B cell (primary cell): ENCODE data around the gene WFDC10B. TPM values are rescaled to one million over a fixed set of nuclear protein-coding genes. Genes with fewer than 3 reads are reported as not detected.

ENCODE experiments used
- ATAC-seq: fragments of 200-7000 bp; cut with Tn5 transposase; one replicate; pipeline ENCODE4 v1.10.0; 2021; ENCODE audit warnings: low read depth, mild to moderate bottlenecking, moderate number of reproducible peaks, moderate library complexity
- CTCF ChIA-PET: fragments of 350-600 bp; sonication (Branson Sonifier 250); formaldehyde crosslinking; loops from one replicate; lab custom pipeline; 2021; ENCODE audit warnings: antibody characterized with exemption, inconsistent platforms; lab: Charles Lee
- POLR2A ChIA-PET: fragments of 350-600 bp; sonication (Branson Sonifier 250); formaldehyde crosslinking; loops from one replicate; lab custom pipeline; 2021; ENCODE audit warnings: antibody characterized with exemption; lab: Charles Lee
- DNase-seq: peaks from one replicate; pipeline ENCODE4 v3.0.0; 2013
- H2AFZ ChIP-seq: 2 replicates; pipeline ENCODE4 v1.6.1; 2012; ENCODE audit warnings: mild to moderate bottlenecking, low read depth, low read length; ENCODE audit not compliant: insufficient read depth, poor library complexity, severe bottlenecking
- H3K27ac ChIP-seq, 2 donors: 1 replicate in 1 of 2; 2 replicates in 1 of 2; pipeline ENCODE4 v1.5.1; 2012 to 2013; ENCODE audit warnings: low read length in 2 of 2, mild to moderate bottlenecking in 2 of 2, moderate library complexity in 1 of 2
- H3K27me3 ChIP-seq, 4 experiments: fragments of 200-600 bp in 1 of 4; sonication (generic) in 1 of 4; replicated peaks in 1 of 4; 1 replicate in 2 of 4; 2 replicates in 2 of 4; pipeline versions ENCODE4 v1.6.1 to v1.7.0; 2013 to 2016; ENCODE audit warnings: low read length in 3 of 4, mild to moderate bottlenecking in 2 of 4, mixed read lengths in 1 of 4, moderate library complexity in 1 of 4; ENCODE audit not compliant: insufficient read depth in 4 of 4, control insufficient read depth in 3 of 4; ENCODE audit errors: control extremely low read depth in 1 of 4
- H3K36me3 ChIP-seq, 2 experiments: replicated peaks in 1 of 2; 1 replicate in 1 of 2; 2 replicates in 1 of 2; pipeline versions ENCODE4 v1.6.1 to v1.7.1; 2013; ENCODE audit warnings: low read length in 1 of 2; ENCODE audit not compliant: insufficient read depth in 2 of 2, control insufficient read depth in 1 of 2; ENCODE audit errors: control extremely low read depth in 1 of 2, extremely low read depth in 1 of 2
- H3K4me1 ChIP-seq, 2 donors: fragments of 200-600 bp in 1 of 2; sonication (generic) in 1 of 2; 1 replicate in 1 of 2; 2 replicates in 1 of 2; pipeline versions ENCODE4 v1.5.1 to v1.6.1; 2013 to 2017; ENCODE audit warnings: low read length in 2 of 2; ENCODE audit not compliant: control insufficient read depth in 2 of 2, insufficient read depth in 2 of 2
- H3K4me2 ChIP-seq: replicated peaks from 2 replicates; pipeline ENCODE3; 2012; ENCODE audit warnings: mild to moderate bottlenecking, low read depth, low read length; ENCODE audit not compliant: poor library complexity, severe bottlenecking
- H3K4me3 ChIP-seq, 5 experiments: fragments of 200-600 bp in 1 of 5; sonication (generic) in 1 of 5; 1 replicate in 3 of 5; 2 replicates in 2 of 5; pipeline versions ENCODE4 v1.5.1 to v1.7.0; 2011 to 2016; ENCODE audit warnings: low read length in 4 of 5, mild to moderate bottlenecking in 4 of 5, low read depth in 2 of 5, control low read depth in 1 of 5, moderate library complexity in 1 of 5; ENCODE audit not compliant: insufficient read depth in 1 of 5; ENCODE audit errors: control extremely low read depth in 1 of 5, extremely low read depth in 1 of 5
- H3K79me2 ChIP-seq: fragments of 200-600 bp; sonication (generic); one replicate; pipeline ENCODE4 v1.6.0; 2016; ENCODE audit warnings: low read length; ENCODE audit not compliant: control insufficient read depth, insufficient read depth
- H3K9ac ChIP-seq: fragments of 200-600 bp; sonication (generic); 2 replicates; pipeline ENCODE4 v1.6.1; 2017; ENCODE audit warnings: mild to moderate bottlenecking, low read length, moderate library complexity
- H3K9me3 ChIP-seq, 3 donors: one replicate each; pipeline versions ENCODE4 v1.6.1 to v1.7.1; 2013; ENCODE audit warnings: low read length in 2 of 3; ENCODE audit not compliant: control insufficient read depth in 2 of 3, insufficient read depth in 1 of 3; ENCODE audit errors: control extremely low read depth in 1 of 3
- H4K20me1 ChIP-seq: 2 replicates; pipeline ENCODE4 v1.6.0; 2012; ENCODE audit warnings: mild to moderate bottlenecking, low read length; ENCODE audit not compliant: insufficient read depth, control insufficient read depth, poor library complexity, severe bottlenecking
- H3K27ac Mint-ChIP-seq: one replicate; pipeline ENCODE4 v1.8.0; 2021; ENCODE audit warnings: mixed read lengths
- H3K27me3 Mint-ChIP-seq: one replicate; pipeline ENCODE4 v1.8.0; 2021; ENCODE audit warnings: mixed read lengths
- H3K4me1 Mint-ChIP-seq: one replicate; pipeline ENCODE4 v1.8.0; 2021; ENCODE audit warnings: mixed read lengths
- H3K4me3 Mint-ChIP-seq: one replicate; pipeline ENCODE4 v1.8.0; 2021; ENCODE audit warnings: mixed read lengths
- H3K9me3 Mint-ChIP-seq: one replicate; pipeline ENCODE4 v1.8.0; 2022; ENCODE audit warnings: mixed read lengths; ENCODE audit not compliant: insufficient read depth
- EZH2 ChIP-seq: IDR thresholded peaks from 2 replicates; pipeline ENCODE4 v1.6.1; 2012; ENCODE audit warnings: borderline replicate concordance, low read depth, mild to moderate bottlenecking, moderate library complexity, low read length; ENCODE audit not compliant: insufficient read depth, poor library complexity, severe bottlenecking
- WGBS: methylation state at CpG from one replicate; pipeline ENCODE4 v1.1.5; 2013; ENCODE audit warnings: missing lambda C conversion rate; ENCODE audit not compliant: insufficient coverage; 5-methylcytosine and 5-hydroxymethylcytosine counted together
- intact Hi-C: fragments of 100-400 bp; cut with micrococcal nuclease; formaldehyde crosslinking; loops from one replicate; pipeline ENCODE4 v1.10.0; 2022
- polyA plus RNA-seq: library from polyadenylated mRNA; depleted of rRNA; stranded (reverse); fragments of >200 nt; gene quantifications from 2 replicates; pipeline ENCODE4 v1.2.3, GENCODE V29; 2012
- total RNA-seq, 2 donors: library from RNA; stranded (reverse); fragments of 120-200 nt in 1 of 2; gene quantifications; 1 replicate in 1 of 2; 2 replicates in 1 of 2; pipeline versions ENCODE4 v1.2.3 to v1.2.4, GENCODE V29; 2013 to 2022
- TF ChIP-seq, protein P1 (sequence below): fragments of 200-600 bp; IDR thresholded peaks from one replicate; pipeline ENCODE4 v1.8.0; 2022; ENCODE audit warnings: antibody characterized with exemption, mild to moderate bottlenecking

The WFDC10B gene
- total and polyA plus RNA-seq, 2 donors (not counting 1 experiment from before 2014, with no cell fraction given): not detected

DNA sequence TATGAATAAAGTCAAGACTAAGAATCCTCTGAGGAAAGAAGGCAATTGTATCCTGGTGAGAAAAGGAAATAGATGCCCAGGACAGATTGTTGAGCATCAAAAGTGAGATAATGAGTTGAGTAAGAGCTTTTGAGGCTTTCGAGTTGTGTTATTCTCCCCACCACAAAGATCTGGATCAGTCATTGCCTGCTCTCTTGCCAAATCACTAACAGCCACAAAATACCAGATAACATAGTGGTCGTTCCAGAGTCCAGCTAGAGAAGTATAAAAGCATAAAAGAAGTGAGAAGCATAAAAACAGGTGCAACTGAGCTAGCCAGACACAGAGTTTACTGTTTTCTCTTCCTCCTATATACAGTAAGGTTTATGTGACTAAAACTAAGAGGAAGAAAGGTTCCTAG is 22.2 kb upstream of the WFDC10B start:
- Histone ChIP-seq H3K4me2 (no peak overlapping the region), H3K36me3 (no peaks in the 10 kb centered on the region), H3K27ac (no peak overlapping the region), H3K27me3 (peaks cover 0 to 5% (median 1%) of the 10 kb centered on the region in 4 experiments), H3K9ac (no peak overlapping the region), H3K79me2 (no peaks in the 10 kb centered on the region), H2AFZ (no peak overlapping the region), H3K4me1 (no peaks in the 10 kb centered on the region), H3K9me3 (peaks cover 0 to 12% (median 8%) of the 10 kb centered on the region in 3 donors), H3K4me3 (no peak overlapping the region), H4K20me1 (no peaks in the 10 kb centered on the region)
- intact Hi-C loops: no loop called here
- ATAC-seq (no peak), DNase-seq (no peak)
- CTCF ChIA-PET: no interaction called here
- Mint-ChIP-seq H3K27me3 (peaks cover 25% of the 10 kb centered on the region), H3K9me3 (no peaks in the 10 kb centered on the region), H3K4me3 (no peak overlapping the region), H3K4me1 (no peaks in the 10 kb centered on the region), H3K27ac (no peak overlapping the region)
- TF ChIP-seq, protein P1, sequence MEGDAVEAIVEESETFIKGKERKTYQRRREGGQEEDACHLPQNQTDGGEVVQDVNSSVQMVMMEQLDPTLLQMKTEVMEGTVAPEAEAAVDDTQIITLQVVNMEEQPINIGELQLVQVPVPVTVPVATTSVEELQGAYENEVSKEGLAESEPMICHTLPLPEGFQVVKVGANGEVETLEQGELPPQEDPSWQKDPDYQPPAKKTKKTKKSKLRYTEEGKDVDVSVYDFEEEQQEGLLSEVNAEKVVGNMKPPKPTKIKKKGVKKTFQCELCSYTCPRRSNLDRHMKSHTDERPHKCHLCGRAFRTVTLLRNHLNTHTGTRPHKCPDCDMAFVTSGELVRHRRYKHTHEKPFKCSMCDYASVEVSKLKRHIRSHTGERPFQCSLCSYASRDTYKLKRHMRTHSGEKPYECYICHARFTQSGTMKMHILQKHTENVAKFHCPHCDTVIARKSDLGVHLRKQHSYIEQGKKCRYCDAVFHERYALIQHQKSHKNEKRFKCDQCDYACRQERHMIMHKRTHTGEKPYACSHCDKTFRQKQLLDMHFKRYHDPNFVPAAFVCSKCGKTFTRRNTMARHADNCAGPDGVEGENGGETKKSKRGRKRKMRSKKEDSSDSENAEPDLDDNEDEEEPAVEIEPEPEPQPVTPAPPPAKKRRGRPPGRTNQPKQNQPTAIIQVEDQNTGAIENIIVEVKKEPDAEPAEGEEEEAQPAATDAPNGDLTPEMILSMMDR: no peak
- TF ChIP-seq EZH2: no peak
- POLR2A ChIA-PET: no interaction called here
- WGBS: no CpG with 5 or more reads among the region's 2 CpGs

- Histone ChIP-seq H4K20me1 (no peaks in the 10 kb centered on the region), H3K36me3 (no peaks in the 10 kb centered on the region), H3K27ac (no peak overlapping the region), H3K79me2 (no peaks in the 10 kb centered on the region), H3K9ac (no peak overlapping the region), H3K4me1 (no peaks in the 10 kb centered on the region), H3K27me3 (peaks cover 0 to 5% (median 1%) of the 10 kb centered on the region in 4 experiments), H3K4me2 (no peak overlapping the region), H3K9me3 (no peaks in the 10 kb centered on the region), H3K4me3 (no peak overlapping the region), H2AFZ (no peak overlapping the region)
- no peak for DNase-seq
- intact Hi-C loops: no loop called here
- POLR2A ChIA-PET: no interaction called here
- Mint-ChIP-seq H3K27ac (no peak overlapping the region), H3K4me1 (no peaks in the 10 kb centered on the region), H3K4me3 (no peak overlapping the region), H3K9me3 (no peaks in the 10 kb centered on the region), H3K27me3 (peaks cover 22% of the 10 kb centered on the region)
- CTCF ChIA-PET: no interaction called here
- no peak for ATAC-seq
- TF ChIP-seq, protein P1: no peak
- no peak for TF ChIP-seq EZH2
Measured at GRCh38 chr20:45725134-45725533, 20.3 kb upstream of the WFDC10B start.
